Right lobe of liver (tissue), 6 donors: ENCODE data around the gene ZNF286A. TPM values are rescaled to one million over a fixed set of nuclear protein-coding genes. Genes with fewer than 3 reads are reported as not detected.
A peak's percentile ranks its signal among the peaks of the same experiment; 100 is the strongest.

Experiments used
- ATAC-seq, 4 donors: fragments of 200-7000 bp; cut with Tn5 transposase; one replicate each; pipeline ENCODE4 v1.9.1; 2020; ENCODE audit warnings: mild to moderate bottlenecking in 4 of 4, moderate library complexity in 4 of 4
- DNase-seq, 3 donors: peaks; one replicate each; pipeline ENCODE4 v3.0.0-alpha.2; 2020
- H3K27ac ChIP-seq, 3 donors: fragments of 200-600 bp; one replicate each; pipeline ENCODE4 v1.8.0; 2022
- H3K27me3 ChIP-seq, 2 donors: fragments of 200-600 bp; one replicate each; pipeline ENCODE4 v1.8.0; 2022
- H3K36me3 ChIP-seq, 4 donors: fragments of 200-600 bp; sonication (generic) in 1 of 4; one replicate each; pipeline versions ENCODE4 v1.5.1 to v1.8.0; 2017 to 2022; ENCODE audit warnings: control low read depth in 1 of 4
- H3K4me1 ChIP-seq, 4 donors: fragments of 200-600 bp; sonication (generic) in 1 of 4; one replicate each; pipeline versions ENCODE4 v1.5.1 to v1.8.0; 2017 to 2022; ENCODE audit warnings: control low read depth in 1 of 4
- H3K4me3 ChIP-seq, 3 donors: fragments of 200-600 bp; one replicate each; pipeline ENCODE4 v1.8.0; 2022
- H3K9me3 ChIP-seq, 4 donors: fragments of 200-600 bp; sonication (generic) in 1 of 4; one replicate each; pipeline versions ENCODE4 v1.5.1 to v1.8.0; 2017 to 2022; ENCODE audit warnings: control low read depth in 1 of 4
- CTCF ChIP-seq, 4 donors: fragments of 200-600 bp in 3 of 4; fragments of 450-650 bp in 1 of 4; IDR thresholded peaks; one replicate each; pipeline versions ENCODE4 v1.5.1 to v1.8.0; 2016 to 2022; ENCODE audit warnings: antibody characterized with exemption in 4 of 4, mild to moderate bottlenecking in 2 of 4
- POLR2A ChIP-seq: fragments of 450-650 bp; IDR thresholded peaks from one replicate; pipeline ENCODE4 v1.6.1; 2017; ENCODE audit warnings: antibody characterized with exemption, mild to moderate bottlenecking
- WGBS: methylation state at CpG from one replicate; pipeline ENCODE4 v1.1.6; 2018; ENCODE audit warnings: low coverage, low lambda C conversion rate; ENCODE audit not compliant: insufficient coverage; ENCODE audit errors: missing lambda C conversion rate; 5-methylcytosine and 5-hydroxymethylcytosine counted together
- intact Hi-C, 2 donors: fragments of 100-400 bp; cut with DNase I; formaldehyde crosslinking; loops; one replicate each; pipeline versions ENCODE4 v1.11.2 to v1.14.1; 2022
- total RNA-seq, 6 experiments: library from RNA; depleted of rRNA in 2 of 6; stranded (reverse); fragments of >200 nt in 2 of 6; fragmentation: NEBNext Ultra II Directional in 3 of 6; extraction: Animal tissue kit (Norgen Biotek cat#: 25700) in 3 of 6; gene quantifications; one replicate each; pipeline versions ENCODE4 v1.1.0 to v1.2.4, GENCODE V29; 2016 to 2023
- donor health status: DM: no; HTN: yes; CAD: no.
- donor health status: DM: no; HTN: no; CAD: no.
- donor health status: DM: no; HTN: no; CAD: no.
- donor health status: DM: no; HTN: yes; CAD: no.
- donor health status: DM: no; HTN: yes; CAD: no.

Gene ZNF286A
- total RNA-seq, 6 experiments from 2014 or later, result 2.9 to 8.4 (median 4.3) TPM

- no peak for TF ChIP-seq CTCF (IDR thresholded peaks at IDR 0.05)
- no peak for TF ChIP-seq POLR2A
- 89% methylated on average over 2 of the region's 9 CpGs for WGBS
- intact Hi-C loops, result no loop called here
- DNase-seq, result peak in 1 of 3 donors; percentile 42
- ATAC-seq, result no peak
- no peak overlapping the region for H3K4me3 ChIP-seq
- H3K9me3 ChIP-seq, result no peaks in the 10 kb centered on the region
- H3K36me3 ChIP-seq, result no peaks in the 10 kb centered on the region
- no peaks in the 10 kb centered on the region for H3K27me3 ChIP-seq
- H3K27ac ChIP-seq, result no peak overlapping the region
- no peaks in the 10 kb centered on the region for H3K4me1 ChIP-seq
Measured at GRCh38 chr17:15741624-15742023, 42.1 kb downstream of the ZNF286A start.

- Histone ChIP-seq H3K4me1 (no peaks in the 10 kb centered on the region), H3K27ac (no peak overlapping the region), H3K27me3 (no peaks in the 10 kb centered on the region), H3K9me3 (no peaks in the 10 kb centered on the region), H3K4me3 (no peak overlapping the region), H3K36me3 (no peaks in the 10 kb centered on the region)
- intact Hi-C loops, result no loop called here
- DNase-seq, result peak in 1 of 3 donors; percentile 18
- TF ChIP-seq CTCF (IDR thresholded peaks at IDR 0.05), result no peak
- TF ChIP-seq POLR2A, result no peak
- no CpG with 5 or more reads among the region's 15 CpGs for WGBS
- ATAC-seq, result no peak
Measured at GRCh38 chr17:15742051-15742795, 42.7 kb downstream of the ZNF286A start.

- intact Hi-C loops, result no loop called here
- WGBS, result 33% methylated on average over 1 of the region's 7 CpGs
- Histone ChIP-seq H3K27me3 (no peaks in the 10 kb centered on the region), H3K27ac (no peak overlapping the region), H3K9me3 (no peaks in the 10 kb centered on the region), H3K4me3 (no peak overlapping the region), H3K4me1 (no peaks in the 10 kb centered on the region), H3K36me3 (no peaks in the 10 kb centered on the region)
- TF ChIP-seq CTCF (IDR thresholded peaks at IDR 0.05), result no peak
- no peak for TF ChIP-seq POLR2A
- DNase-seq (peak in 1 of 3 donors; percentile 18), ATAC-seq (peak in 1 of 4 donors; percentile 5)
Measured at GRCh38 chr17:15742921-15743320, 43.4 kb downstream of the ZNF286A start.

- Histone ChIP-seq H3K36me3 (no peaks in the 10 kb centered on the region), H3K9me3 (no peaks in the 10 kb centered on the region), H3K4me3 (no peak overlapping the region), H3K27ac (no peak overlapping the region), H3K4me1 (no peaks in the 10 kb centered on the region), H3K27me3 (no peaks in the 10 kb centered on the region)
- intact Hi-C loops, result no loop called here
- DNase-seq (peak in 1 of 3 donors; percentile 39), ATAC-seq (no peak)
- no peak for TF ChIP-seq POLR2A
- TF ChIP-seq CTCF (IDR thresholded peaks at IDR 0.05), result no peak
- 68% methylated on average over 5 of the region's 7 CpGs for WGBS
Measured at GRCh38 chr17:15744074-15744676, 44.6 kb downstream of the ZNF286A start.
